Endothelial cell of umbilical vein (primary cell): Measurements from ENCODE around the gene DMBX1. TPM values are rescaled to one million over a fixed set of nuclear protein-coding genes. Genes with fewer than 3 reads are reported as not detected.

Source experiments
- BruUV-seq: library from RNA; stranded (reverse); fragments of 400-500 nt; replicated peaks from 2 replicates; lab custom pipeline; 2021; lab: Mats Ljungman, UMichigan
- CTCF ChIA-PET: fragments of 300-600, 350-600 bp; sonication (Branson Sonifier 250); formaldehyde crosslinking; loops from one replicate; lab custom pipeline; 2021; ENCODE audit warnings: antibody characterized with exemption, inconsistent platforms; lab: Charles Lee
- POLR2A ChIA-PET: fragments of 300-600, 350-600 bp; sonication (Branson Sonifier 250); formaldehyde crosslinking; loops from one replicate; lab custom pipeline; 2021; ENCODE audit warnings: antibody characterized with exemption, inconsistent platforms; lab: Charles Lee
- DNase-seq: peaks from one replicate; pipeline ENCODE4 v3.0.0-alpha.2; 2011; ENCODE audit warnings: low read depth, low spot score
- FAIRE-seq: peaks from 2 replicates; lab custom pipeline; 2011; peaks lifted over from hg19 to GRCh38; lab: Jason Lieb, UNC
- H2AFZ ChIP-seq: 2 replicates; pipeline ENCODE4 v1.6.0; 2012; ENCODE audit warnings: low read depth, low read length, control low read depth, inconsistent platforms
- H3K27ac ChIP-seq: 2 replicates; pipeline ENCODE4 v1.5.1; 2011; ENCODE audit warnings: low read depth, mild to moderate bottlenecking, control low read depth, low read length, moderate library complexity; ENCODE audit not compliant: insufficient read depth
- H3K27me3 ChIP-seq, 2 experiments: 2 replicates each; pipeline versions ENCODE4 v1.6.0 to v1.6.1; 2011; ENCODE audit warnings: low read length in 2 of 2, mixed read lengths in 1 of 2; ENCODE audit not compliant: control insufficient read depth in 2 of 2, insufficient read depth in 2 of 2
- H3K36me3 ChIP-seq, 2 experiments: 2 replicates in 1 of 2; 3 replicates in 1 of 2; pipeline ENCODE4 v1.5.1; 2011; ENCODE audit warnings: low read length in 2 of 2, mild to moderate bottlenecking in 1 of 2, moderate library complexity in 1 of 2; ENCODE audit not compliant: control insufficient read depth in 2 of 2, insufficient read depth in 2 of 2; ENCODE audit errors: extremely low read depth in 1 of 2
- H3K4me1 ChIP-seq: 3 replicates; pipeline ENCODE4 v1.5.1; 2011; ENCODE audit warnings: mild to moderate bottlenecking, low read length; ENCODE audit not compliant: control insufficient read depth, insufficient read depth; ENCODE audit errors: extremely low read depth
- H3K4me2 ChIP-seq: 2 replicates; pipeline ENCODE4 v1.6.1; 2011; ENCODE audit warnings: low read length, control low read depth, mixed read lengths; ENCODE audit not compliant: insufficient read depth
- H3K4me3 ChIP-seq, 3 experiments: fragments of 200-600 bp in 1 of 3; sonication (generic), shearing (Covaris generic) in 1 of 3; replicated peaks in 1 of 3; 2 replicates each; pipeline ENCODE4 v1.5.1; 2011 to 2016; ENCODE audit warnings: control low read depth in 3 of 3, low read length in 3 of 3, mild to moderate bottlenecking in 2 of 3, inconsistent platforms in 1 of 3, low read depth in 1 of 3, moderate library complexity in 1 of 3; ENCODE audit not compliant: insufficient read depth in 1 of 3
- H3K79me2 ChIP-seq: 2 replicates; pipeline ENCODE4 v1.6.0; 2012; ENCODE audit warnings: low read length, inconsistent platforms; ENCODE audit not compliant: control insufficient read depth, insufficient read depth
- H3K9ac ChIP-seq: replicated peaks from 2 replicates; pipeline ENCODE3; 2011; ENCODE audit warnings: low read length, control low read depth; ENCODE audit not compliant: insufficient read depth; ENCODE audit errors: extremely low read depth
- H3K9me1 ChIP-seq: replicated peaks from 3 replicates; pipeline ENCODE4 v1.6.0; 2011; ENCODE audit warnings: mild to moderate bottlenecking, low read length; ENCODE audit not compliant: control insufficient read depth, insufficient read depth; ENCODE audit errors: extremely low read depth
- H3K9me3 ChIP-seq: replicated peaks from 2 replicates; pipeline ENCODE4 v1.5.1; 2012; ENCODE audit warnings: low read length, inconsistent platforms; ENCODE audit not compliant: control insufficient read depth, insufficient read depth
- H4K20me1 ChIP-seq: replicated peaks from 2 replicates; pipeline ENCODE3; 2011; ENCODE audit warnings: mild to moderate bottlenecking, low read length; ENCODE audit not compliant: control insufficient read depth, insufficient read depth; ENCODE audit errors: extremely low read depth
- CTCF ChIP-seq, 2 donors: IDR thresholded peaks; 1 replicate in 1 of 2; 2 replicates in 1 of 2; pipeline ENCODE4 v1.5.1; 2011; ENCODE audit warnings: low read length in 2 of 2, mild to moderate bottlenecking in 2 of 2, moderate library complexity in 2 of 2, control low read depth in 1 of 2, inconsistent platforms in 1 of 2, low read depth in 1 of 2; ENCODE audit not compliant: insufficient read depth in 1 of 2; ENCODE audit errors: extremely low read depth in 1 of 2
- EZH2 ChIP-seq: IDR thresholded peaks from 2 replicates; pipeline ENCODE4 v1.6.1; 2012; ENCODE audit warnings: borderline replicate concordance, low read depth, mild to moderate bottlenecking, moderate library complexity, low read length, inconsistent platforms; ENCODE audit not compliant: severe bottlenecking
- FOS ChIP-seq: IDR thresholded peaks from 2 replicates; pipeline ENCODE4 v1.6.1; 2011; ENCODE audit warnings: mild to moderate bottlenecking, low read length, moderate library complexity, borderline replicate concordance; ENCODE audit not compliant: insufficient read depth
- GATA2 ChIP-seq: IDR thresholded peaks from 2 replicates; pipeline ENCODE4 v1.7.0; 2011; ENCODE audit warnings: low read depth, mild to moderate bottlenecking, moderate library complexity, mixed read lengths, low read length; ENCODE audit not compliant: insufficient read length, insufficient read depth
- JUN ChIP-seq: IDR thresholded peaks from 2 replicates; pipeline ENCODE4 v1.6.1; 2011; ENCODE audit warnings: borderline replicate concordance, low read depth; ENCODE audit not compliant: insufficient read length, insufficient read depth
- MAX ChIP-seq: IDR thresholded peaks from 2 replicates; pipeline ENCODE4 v1.6.1; 2011; ENCODE audit not compliant: insufficient read depth, insufficient read length
- MYC ChIP-seq: IDR thresholded peaks from one replicate; pipeline ENCODE4 v1.6.1; 2011; ENCODE audit warnings: mild to moderate bottlenecking, low read depth, low read length
- POLR2A ChIP-seq: IDR thresholded peaks from 2 replicates; pipeline ENCODE4 v1.6.1; 2012; ENCODE audit warnings: low read depth, mild to moderate bottlenecking, control low read depth, low read length
- POLR2AphosphoS5 ChIP-seq: IDR thresholded peaks from 2 replicates; pipeline ENCODE4 v1.6.1; 2012; ENCODE audit warnings: low read depth, mild to moderate bottlenecking, control low read depth, low read length, moderate library complexity; ENCODE audit not compliant: insufficient read depth
- dilution Hi-C: fragments of 300-500 bp; cut with MboI; formaldehyde crosslinking; loops from one replicate; pipeline ENCODE4 v1.15.0; 2019; ENCODE audit warnings: low sequenced_read_pairs; ENCODE audit not compliant: extremely low pct_ligation_motif_present
- intact Hi-C: fragments of 100-400 bp; cut with micrococcal nuclease; formaldehyde crosslinking; loops from one replicate; pipeline ENCODE4 v1.10.0; 2022
- polyA plus RNA-seq, 4 experiments: library from polyadenylated mRNA; depleted of rRNA in 3 of 4; stranded (reverse) in 3 of 4; unstranded in 1 of 4; fragments of >200 nt; gene quantifications; 2 replicates each; pipeline versions ENCODE4 v1.2.1 to v1.2.3, GENCODE V29; 2011 to 2012; ENCODE audit warnings: missing spikeins in 1 of 4
- total RNA-seq: library from RNA; stranded (reverse); gene quantifications from 2 replicates; pipeline ENCODE4 v1.2.3, GENCODE V29; 2021

Gene DMBX1
- total and polyA plus RNA-seq, 2 donors (not counting 3 experiments of a cell fraction or from before 2014, with no cell fraction given): not detected

GRCh38 chr1:46519209-46519608 is 29.6 kb downstream of the DMBX1 start:
- Histone ChIP-seq H3K9me1 (no peaks in the 10 kb centered on the region), H3K4me2 (no peak overlapping the region), H3K9ac (no peak overlapping the region), H3K9me3 (no peaks in the 10 kb centered on the region), H3K27ac (no peak overlapping the region), H2AFZ (no peak overlapping the region), H4K20me1 (no peaks in the 10 kb centered on the region), H3K79me2 (no peaks in the 10 kb centered on the region), H3K27me3 (peaks cover 29 to 43% of the 10 kb centered on the region in 2 experiments), H3K36me3 (no peaks in the 10 kb centered on the region), H3K4me3 (no peak overlapping the region), H3K4me1 (no peaks in the 10 kb centered on the region)
- no TSS peak for BruUV-seq
- dilution Hi-C loops: no loop called here
- CTCF ChIA-PET: no interaction called here
- FAIRE-seq (no peak), DNase-seq (no peak)
- no peak for TF ChIP-seq FOS
- TF ChIP-seq EZH2: no peak
- no peak for TF ChIP-seq CTCF (IDR thresholded peaks at IDR 0.05; ENCODE audit: extremely low read depth in 1 of 2, insufficient read depth in 1 of 2, low read depth in 1 of 2, low read length in 2 of 2)
- no peak for TF ChIP-seq POLR2A
- TF ChIP-seq JUN: no peak
- TF ChIP-seq MYC: no peak
- TF ChIP-seq MAX: no peak
- TF ChIP-seq GATA2: no peak
- TF ChIP-seq POLR2AphosphoS5: no peak
- POLR2A ChIA-PET: no interaction called here
- intact Hi-C loops: no loop called here
